HG02973 (cell line): ENCODE data around the gene APOBEC3H.
A peak's percentile ranks its signal among the peaks of the same experiment; 100 is the strongest.

Experiments
- ATAC-seq: cut with Tn5 transposase; IDR thresholded peaks from one replicate; pipeline ENCODE4 v1.9.1; 2021; ENCODE audit warnings: moderate library complexity; ENCODE audit not compliant: unreplicated experiment

APOBEC3H gene

GRCh38 chr22:39108487-39108886 lies 11.4 kb downstream of the APOBEC3H start:
- ATAC-seq = no peak

- ATAC-seq = no peak
These were observed 12.3 kb downstream of the APOBEC3H start for GRCh38 chr22:39109361-39109760.

- ATAC-seq = no peak
These were observed 13.9 kb downstream of the APOBEC3H start for GRCh38 chr22:39110631-39111561.

GRCh38 chr22:39114112-39114511 lies 17.1 kb downstream of the APOBEC3H start:
- ATAC-seq = no peak

- ATAC-seq = no peak
These were observed 18.5 kb downstream of the APOBEC3H start for GRCh38 chr22:39115570-39115969.

GRCh38 chr22:39115977-39116621 lies 19.1 kb downstream of the APOBEC3H start:
- no peak for ATAC-seq

- peak; percentile 45 for ATAC-seq
These were observed 20.6 kb downstream of the APOBEC3H start for GRCh38 chr22:39117585-39118191.

- ATAC-seq = no peak
These were observed 23.9 kb downstream of the APOBEC3H start for GRCh38 chr22:39120983-39121382.

GRCh38 chr22:39122772-39123470 lies 25.9 kb downstream of the APOBEC3H start:
- no peak for ATAC-seq

GRCh38 chr22:39123751-39124581 lies 26.9 kb downstream of the APOBEC3H start:
- no peak for ATAC-seq

GRCh38 chr22:39125622-39126021 lies 28.6 kb downstream of the APOBEC3H start:
- ATAC-seq = no peak

GRCh38 chr22:39128508-39128907 lies 31.5 kb downstream of the APOBEC3H start:
- no peak for ATAC-seq

- ATAC-seq = no peak
These were observed 32.0 kb downstream of the APOBEC3H start for GRCh38 chr22:39129081-39129480.

GRCh38 chr22:39129746-39130145 lies 32.7 kb downstream of the APOBEC3H start:
- ATAC-seq = no peak

- ATAC-seq = no peak
These were observed 33.2 kb downstream of the APOBEC3H start for GRCh38 chr22:39130152-39130704.

GRCh38 chr22:39130892-39131855 lies 34.1 kb downstream of the APOBEC3H start:
- no peak for ATAC-seq

- ATAC-seq = no peak
These were observed 35.2 kb downstream of the APOBEC3H start for GRCh38 chr22:39132281-39132680.

- no peak for ATAC-seq
These were observed 36.0 kb downstream of the APOBEC3H start for GRCh38 chr22:39132871-39133524.
